Left cardiac atrium (tissue), 4 donors: Measurements from ENCODE around the gene FNDC3B. TPM values are rescaled to one million over a fixed set of nuclear protein-coding genes. Genes with fewer than 3 reads are reported as not detected.
"Not testable (repeated sequence)": the region's sequence is repeated elsewhere in the genome, so short reads cannot be mapped to it uniquely, and the experiment has no call there.

Source experiments
- ATAC-seq, 2 donors: fragments of 200-7000 bp; cut with Tn5 transposase; one replicate each; pipeline ENCODE4 v1.9.1; 2020; ENCODE audit warnings: mild to moderate bottlenecking in 2 of 2, moderate library complexity in 2 of 2
- DNase-seq: peaks from one replicate; pipeline ENCODE4 v3.0.0-alpha.2; 2020
- intact Hi-C, 2 donors: fragments of 100-400 bp; cut with DNase I; formaldehyde crosslinking; loops; one replicate each; pipeline versions ENCODE4 v1.14.1 to v1.15.1; 2022 to 2023
- total RNA-seq, 2 donors: library from RNA; stranded (reverse); fragmentation: NEBNext Ultra II Directional; extraction: Animal tissue kit (Norgen Biotek cat#: 25700); gene quantifications; one replicate each; pipeline ENCODE4 v1.2.1, GENCODE V29; 2021
- donor health status: DM: no; HTN: yes; CAD: no.
- donor health status: DM: no; HTN: yes; CAD: no; lungs with severe emphysema.
- donor health status: DM: yes; HTN: yes; CAD: no.
- donor health status: Dilated cardiomyopathy.

The FNDC3B gene
- total RNA-seq, 2 donors from 2014 or later: 82.4 to 98.3 TPM

- DNase-seq (no peak), ATAC-seq (no peak)
- intact Hi-C loops: no loop called here
These were observed 188.1 kb downstream of the FNDC3B start for GRCh38 chr3:172227340-172228035.

GRCh38 chr3:172228036-172228415 lies 188.6 kb downstream of the FNDC3B start:
- ATAC-seq (no peak), DNase-seq (no peak)
- intact Hi-C loops: no loop called here

DNA sequence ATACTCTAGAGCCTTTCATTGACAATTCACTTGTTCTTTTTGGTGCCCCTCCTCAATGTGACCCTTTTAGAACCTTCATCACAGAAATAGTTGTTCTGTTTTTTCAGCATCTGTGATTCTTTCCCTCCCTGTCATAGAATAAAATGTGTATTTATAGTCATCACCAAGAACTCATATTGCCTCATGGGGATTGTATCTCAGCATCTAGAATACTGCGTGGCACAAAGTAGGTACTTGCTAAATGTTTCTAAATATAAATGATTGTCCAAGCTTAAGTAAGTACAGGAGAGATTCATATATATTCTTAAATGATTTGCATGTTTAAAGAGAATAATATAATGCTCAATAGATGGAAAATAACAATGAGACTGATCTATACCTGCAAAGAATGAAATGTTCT lies 190.1 kb downstream of the FNDC3B start:
- DNase-seq (no peak), ATAC-seq (no peak)
- intact Hi-C loops: no loop called here

DNA sequence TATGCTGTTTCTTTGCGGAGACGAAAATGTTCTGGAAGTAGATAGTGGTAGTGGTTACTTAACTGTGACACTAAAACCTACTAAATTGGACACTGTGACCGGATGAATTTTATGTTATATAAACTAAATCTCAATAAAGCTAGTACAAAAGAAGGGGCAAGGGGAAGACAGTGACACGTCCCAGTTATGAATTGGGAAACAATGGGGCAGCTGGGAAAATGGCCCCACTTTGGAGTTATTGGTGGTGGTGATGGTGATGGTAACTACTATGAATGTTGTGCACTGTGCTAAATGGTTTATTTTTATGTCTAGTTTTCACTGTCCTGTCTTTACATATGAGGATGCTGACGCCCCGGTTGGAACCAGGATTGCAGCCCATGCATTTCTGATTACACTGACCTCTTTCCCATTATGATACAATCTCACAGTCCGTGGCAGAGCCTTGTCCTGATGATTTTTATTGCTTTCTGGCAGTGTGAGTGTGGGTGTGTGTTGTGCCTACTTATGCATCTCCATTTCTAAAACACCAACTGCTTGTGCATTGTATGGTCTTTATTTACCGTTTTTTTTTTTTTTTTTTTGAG lies 192.0 kb downstream of the FNDC3B start:
- DNase-seq (no peak), ATAC-seq (no peak)
- intact Hi-C loops: no loop called here

DNA sequence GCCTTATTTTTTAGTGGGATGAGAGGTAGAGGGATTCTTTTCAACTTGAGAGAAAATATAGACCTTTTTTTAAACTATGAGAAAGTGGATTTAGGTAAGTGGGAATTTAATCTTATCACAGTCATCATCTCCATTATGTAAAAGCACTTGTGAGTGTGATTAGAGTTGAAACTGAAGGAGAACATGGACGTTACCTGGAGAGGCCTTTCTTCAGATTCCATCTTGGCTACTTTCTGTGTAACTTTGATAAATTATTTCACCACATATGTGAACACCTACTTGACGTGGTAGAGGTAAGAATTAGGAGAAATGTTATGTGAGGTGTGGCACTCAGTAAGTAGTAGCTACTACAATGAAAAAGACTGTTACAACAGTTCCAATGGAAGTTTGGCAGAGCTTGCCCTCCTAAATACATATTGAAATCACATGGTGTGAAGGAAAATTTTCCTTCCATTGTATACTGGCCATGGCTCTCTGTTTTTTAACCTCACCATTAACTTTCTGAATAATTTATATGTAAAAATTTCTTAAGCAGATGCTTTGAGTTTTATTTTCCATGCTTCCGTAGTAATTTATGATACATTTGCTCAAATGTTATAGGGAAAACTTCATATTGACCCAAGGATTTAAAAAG lies 193.3 kb downstream of the FNDC3B start:
- intact Hi-C loops: no loop called here
- DNase-seq: no peak
- ATAC-seq: no peak

DNA sequence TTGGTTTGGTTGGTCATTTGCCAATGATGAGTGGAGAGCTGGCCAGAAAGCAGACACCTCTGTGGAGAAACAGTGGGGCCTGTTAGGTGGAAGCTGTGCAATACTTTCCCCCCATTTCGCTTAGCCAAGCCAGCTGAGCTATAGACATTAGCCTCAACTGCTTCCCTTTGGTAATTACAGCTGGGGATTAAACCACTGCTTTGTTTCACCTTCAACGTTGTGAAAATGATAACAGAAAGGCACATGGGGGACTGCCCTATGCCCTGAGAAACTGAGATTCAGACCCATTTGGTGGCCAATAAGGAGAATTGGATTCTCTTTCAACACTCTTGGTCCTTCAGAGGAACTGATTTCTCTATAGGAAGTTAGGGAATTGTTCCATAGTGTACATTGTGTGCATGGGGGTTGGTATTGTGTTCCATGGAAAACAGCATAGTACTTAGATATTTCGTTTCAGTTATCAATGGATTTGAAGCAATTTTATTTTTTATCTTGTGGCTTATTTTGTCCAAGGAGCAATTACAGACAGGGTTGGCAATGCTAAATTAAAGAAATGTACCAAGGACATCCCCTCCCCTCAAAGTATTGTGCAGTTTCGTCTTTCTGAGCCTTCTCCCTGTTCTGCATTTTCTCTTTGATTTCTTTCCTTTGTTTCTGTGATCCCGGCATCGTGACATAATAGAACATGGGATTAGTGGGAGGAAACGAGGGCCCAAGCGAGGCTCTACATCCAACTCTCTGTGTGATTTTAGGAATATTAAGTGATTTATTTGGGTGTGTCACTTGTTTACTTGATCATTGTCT lies 194.3 kb downstream of the FNDC3B start:
- intact Hi-C loops: no loop called here
- DNase-seq (no peak), ATAC-seq (no peak)

DNA sequence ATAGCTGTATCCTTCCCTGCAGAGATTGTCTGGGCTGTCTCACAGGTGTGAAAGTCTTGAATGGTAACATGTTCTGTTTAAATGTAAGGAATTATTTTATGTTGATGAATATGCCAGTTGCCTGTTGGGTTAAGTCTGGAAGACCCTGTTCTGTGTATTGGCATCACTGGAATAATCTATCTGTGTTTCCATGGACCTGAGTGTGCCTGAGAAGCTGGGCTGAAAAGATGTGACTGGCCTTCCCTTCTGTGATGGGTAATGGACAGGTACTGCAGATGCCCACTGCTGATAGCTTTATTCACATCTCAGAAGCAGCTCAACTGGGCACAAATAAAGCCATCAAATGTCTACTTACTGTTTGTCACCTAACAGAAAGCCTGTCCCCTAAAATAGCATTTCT lies 196.3 kb downstream of the FNDC3B start:
- ATAC-seq: no peak

GRCh38 chr3:172236771-172237742 lies 197.7 kb downstream of the FNDC3B start:
- DNase-seq (no peak), ATAC-seq (no peak)
- intact Hi-C loops: no loop called here

More for the DNA sequence above, 196.3 kb downstream of the FNDC3B start:
- no peak for DNase-seq
- intact Hi-C loops: no loop called here

- ATAC-seq: no peak
- no peak for DNase-seq
- intact Hi-C loops: no loop called here
These were observed 198.8 kb downstream of the FNDC3B start for GRCh38 chr3:172238188-172238587.

DNA sequence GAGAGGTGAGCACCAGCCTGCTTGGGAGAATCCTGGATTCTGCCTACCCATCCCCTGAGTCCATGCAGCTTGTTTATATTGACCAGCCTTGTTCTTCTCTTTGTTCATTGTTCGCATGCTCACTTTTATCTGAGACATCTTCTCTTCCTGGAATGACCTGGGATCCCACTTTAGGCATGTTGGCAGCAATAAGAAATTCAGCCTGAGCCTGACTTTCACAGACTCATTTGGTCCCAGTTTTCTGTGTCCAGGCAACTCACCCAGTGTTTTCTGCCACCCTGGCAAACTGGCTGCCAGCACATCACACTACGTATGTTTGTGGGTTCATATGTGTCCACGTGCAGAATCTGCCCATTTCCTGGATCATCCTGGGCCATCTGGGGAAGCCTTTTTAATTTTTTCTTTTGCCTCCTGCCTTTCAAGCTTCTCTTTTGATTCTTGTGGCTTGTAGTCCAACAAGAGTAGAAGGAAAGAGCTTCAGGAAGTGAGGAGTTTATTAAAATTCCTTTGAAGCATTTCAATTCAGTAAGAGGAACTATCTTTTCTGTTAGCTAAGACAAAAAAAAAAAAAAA lies 199.9 kb downstream of the FNDC3B start:
- intact Hi-C loops: no loop called here
- no peak for DNase-seq
- ATAC-seq: peak in 1 of 2 donors; percentile 16

DNA sequence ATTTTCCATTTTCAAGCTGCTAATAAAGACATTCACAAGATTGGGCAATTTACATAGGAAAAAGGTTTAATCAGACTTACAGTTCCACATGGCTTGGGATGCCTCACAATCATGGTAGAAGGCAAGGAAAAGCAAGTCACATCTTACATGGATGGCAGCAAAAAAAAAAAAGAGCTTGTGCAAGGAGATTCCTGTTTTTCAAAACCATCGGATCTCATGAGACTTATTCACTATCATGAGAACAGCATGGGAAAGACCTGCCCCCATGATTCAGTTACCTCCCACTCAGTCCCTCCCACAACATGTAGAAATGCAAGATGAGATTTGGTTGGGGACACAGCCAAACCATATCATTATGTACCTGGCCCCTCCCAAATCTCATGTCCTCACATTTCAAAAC lies 202.0 kb downstream of the FNDC3B start:
- ATAC-seq: no peak
- intact Hi-C loops: no loop called here
- no peak for DNase-seq

DNA sequence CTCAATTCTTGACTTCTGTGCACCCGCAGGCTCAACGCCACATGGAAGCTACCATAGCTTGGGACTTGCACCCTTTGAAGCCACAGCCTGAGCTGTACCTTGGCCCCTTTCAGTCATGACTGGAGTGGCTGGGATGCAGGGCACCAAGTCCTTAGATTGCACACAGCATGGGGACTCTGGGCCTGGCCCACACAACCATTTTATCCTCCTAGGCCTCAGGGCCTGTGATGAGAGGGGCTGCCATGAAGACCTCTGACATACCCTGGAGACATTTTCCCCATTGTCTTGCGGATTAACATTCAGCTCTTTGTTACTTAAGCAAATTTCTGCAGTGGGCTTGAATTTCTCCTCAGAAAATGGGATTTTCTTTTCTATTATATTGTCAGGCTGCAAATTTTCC lies 203.1 kb downstream of the FNDC3B start:
- DNase-seq, ATAC-seq, intact Hi-C loops: not testable (repeated sequence)

- ATAC-seq, intact Hi-C loops, DNase-seq: not testable (repeated sequence)
These were observed 204.0 kb downstream of the FNDC3B start for GRCh38 chr3:172243376-172243775.

DNA sequence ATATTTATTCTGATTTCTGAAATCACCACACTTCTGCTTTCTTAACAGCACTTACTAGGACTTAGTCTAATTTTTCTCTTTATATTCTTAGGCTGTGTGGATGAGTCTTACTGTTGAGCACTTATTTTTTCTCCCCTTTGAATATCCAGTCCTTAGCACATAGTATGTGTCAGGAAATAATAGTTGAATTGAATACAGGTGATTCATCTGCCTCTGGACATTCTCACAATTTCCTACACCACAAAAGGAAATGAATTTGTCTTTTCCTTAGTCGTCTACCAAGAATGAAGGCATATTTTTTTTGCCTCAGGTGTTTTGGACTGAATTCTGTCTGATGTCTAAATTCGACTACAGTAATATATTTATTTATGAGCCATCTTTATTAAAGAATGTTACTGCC lies 204.6 kb downstream of the FNDC3B start:
- intact Hi-C loops: no loop called here
- no peak for ATAC-seq
- no peak for DNase-seq

DNA sequence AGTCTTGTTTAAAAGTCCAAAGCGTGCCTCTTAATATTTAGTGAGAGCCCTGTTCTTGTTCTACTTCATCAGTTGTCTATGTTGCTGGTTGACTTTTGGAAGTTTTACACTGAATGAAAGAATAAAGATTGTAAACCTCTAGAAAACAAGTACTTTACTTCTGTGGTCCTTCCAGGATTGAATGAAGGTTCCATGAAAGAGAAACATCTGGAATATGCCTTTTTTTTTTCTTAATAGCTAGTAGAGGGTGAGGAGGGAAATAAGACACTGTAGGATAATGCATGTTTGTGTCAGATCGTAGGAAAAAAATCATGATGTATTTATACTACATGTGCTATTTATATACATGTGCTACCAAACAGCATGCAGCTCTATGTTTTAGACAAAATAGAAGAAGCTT lies 205.9 kb downstream of the FNDC3B start:
- DNase-seq (no peak), ATAC-seq (no peak)
- intact Hi-C loops: no loop called here

DNA sequence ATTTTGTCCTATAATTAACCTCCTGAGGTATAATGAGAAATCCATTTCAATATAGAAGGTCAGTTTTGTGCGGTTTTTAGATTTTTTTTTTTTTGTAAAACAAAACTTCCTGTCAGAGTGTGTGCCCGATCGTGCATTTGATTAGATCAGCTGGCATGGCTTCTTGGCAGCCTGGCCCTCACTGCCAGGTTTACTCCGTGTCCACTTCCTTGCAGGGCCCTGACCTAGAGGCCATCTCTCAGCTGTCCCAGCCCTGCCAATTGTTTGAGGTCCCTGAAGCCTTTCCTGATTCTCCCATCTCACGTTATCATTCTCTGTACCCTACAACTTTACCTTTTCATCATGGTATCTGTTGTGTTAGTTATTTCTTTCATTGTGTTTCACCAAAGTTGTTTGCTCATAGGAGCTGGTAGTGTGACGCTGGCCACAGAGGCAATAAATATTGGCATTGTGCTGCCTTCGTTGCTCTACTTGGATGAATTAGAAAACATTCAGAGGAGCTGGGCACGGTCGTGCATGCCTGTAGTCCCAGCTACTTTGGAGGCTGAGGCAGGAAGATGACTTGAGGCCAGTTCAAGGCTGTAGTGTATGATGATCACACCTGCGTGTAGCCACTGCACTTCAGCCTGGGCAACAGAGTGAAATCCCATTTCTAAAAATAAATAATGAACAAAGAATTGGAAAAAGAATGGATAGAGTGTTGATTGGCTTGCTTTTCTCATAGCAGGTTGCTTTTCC lies 206.9 kb downstream of the FNDC3B start:
- ATAC-seq (peak; percentile 47 to 53), DNase-seq (no peak)
- intact Hi-C loops: no loop called here

GRCh38 chr3:172247525-172248274 lies 208.3 kb downstream of the FNDC3B start:
- DNase-seq: no peak
- intact Hi-C loops: no loop called here
- no peak for ATAC-seq
